HUES48 (cell line): Measurements from ENCODE around the gene RAB6B.

Source experiments
- H3K27ac ChIP-seq: one replicate; pipeline ENCODE4 v1.7.0; 2013; ENCODE audit warnings: low read depth, low read length, inconsistent platforms
- H3K27me3 ChIP-seq: 2 replicates; pipeline ENCODE4 v1.6.1; 2013; ENCODE audit warnings: mild to moderate bottlenecking, low read length; ENCODE audit not compliant: control insufficient read depth, insufficient read depth
- H3K36me3 ChIP-seq: 2 replicates; pipeline ENCODE4 v1.6.1; 2013; ENCODE audit warnings: low read length; ENCODE audit not compliant: control insufficient read depth, insufficient read depth
- H3K4me1 ChIP-seq: 2 replicates; pipeline ENCODE4 v1.6.1; 2013; ENCODE audit warnings: mild to moderate bottlenecking, low read length; ENCODE audit not compliant: control insufficient read depth, insufficient read depth
- H3K4me3 ChIP-seq: 2 replicates; pipeline ENCODE4 v1.5.1; 2013; ENCODE audit warnings: mild to moderate bottlenecking, low read depth, low read length
- H3K9ac ChIP-seq: 2 replicates; pipeline ENCODE4 v1.6.1; 2013; ENCODE audit warnings: mild to moderate bottlenecking, low read depth, low read length, moderate library complexity
- H3K9me3 ChIP-seq: 2 replicates; pipeline ENCODE4 v1.6.1; 2013; ENCODE audit warnings: low read length; ENCODE audit not compliant: control insufficient read depth, insufficient read depth

RAB6B gene

DNA sequence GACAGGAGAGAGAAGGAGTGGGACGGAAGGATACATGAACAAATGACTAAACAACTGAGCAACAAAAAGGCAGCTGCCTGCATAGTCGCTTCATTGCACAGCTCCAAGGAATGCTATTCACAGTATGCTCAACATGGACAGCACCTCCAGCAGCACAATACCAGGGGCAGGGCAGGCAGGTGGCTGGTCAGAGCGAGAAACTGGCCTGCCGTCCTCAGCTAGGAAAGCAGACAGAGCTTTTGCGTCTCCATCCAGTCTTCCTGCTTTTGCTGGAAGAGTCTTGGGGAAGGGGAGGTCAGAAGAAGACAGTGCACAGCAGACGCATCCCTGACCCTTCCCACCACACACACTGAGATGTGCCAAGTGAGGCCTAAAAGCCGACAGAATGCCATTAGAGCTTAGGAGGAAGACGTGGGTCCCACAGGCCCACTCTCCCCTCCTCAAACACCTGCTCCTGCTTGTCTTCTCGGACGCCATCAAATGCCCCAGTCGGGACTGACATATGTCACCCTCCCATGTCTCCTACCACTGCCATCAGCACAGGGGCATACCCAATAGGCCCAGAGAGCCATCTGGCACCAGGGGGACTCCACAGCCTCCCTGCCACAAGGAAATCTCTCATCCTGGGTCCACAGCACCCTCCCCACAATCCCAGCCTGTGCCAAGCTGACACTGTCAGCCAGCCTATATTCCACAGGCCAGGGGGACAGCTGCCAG, 3.9 kb downstream of the RAB6B start:
- Histone ChIP-seq H3K4me3 (no peak overlapping the region), H3K9me3 (no peaks in the 10 kb centered on the region), H3K27ac (no peak overlapping the region), H3K27me3 (peaks cover 30% of the 10 kb centered on the region), H3K9ac (no peak overlapping the region), H3K4me1 (peaks cover 18% of the 10 kb centered on the region), H3K36me3 (no peaks in the 10 kb centered on the region)

DNA sequence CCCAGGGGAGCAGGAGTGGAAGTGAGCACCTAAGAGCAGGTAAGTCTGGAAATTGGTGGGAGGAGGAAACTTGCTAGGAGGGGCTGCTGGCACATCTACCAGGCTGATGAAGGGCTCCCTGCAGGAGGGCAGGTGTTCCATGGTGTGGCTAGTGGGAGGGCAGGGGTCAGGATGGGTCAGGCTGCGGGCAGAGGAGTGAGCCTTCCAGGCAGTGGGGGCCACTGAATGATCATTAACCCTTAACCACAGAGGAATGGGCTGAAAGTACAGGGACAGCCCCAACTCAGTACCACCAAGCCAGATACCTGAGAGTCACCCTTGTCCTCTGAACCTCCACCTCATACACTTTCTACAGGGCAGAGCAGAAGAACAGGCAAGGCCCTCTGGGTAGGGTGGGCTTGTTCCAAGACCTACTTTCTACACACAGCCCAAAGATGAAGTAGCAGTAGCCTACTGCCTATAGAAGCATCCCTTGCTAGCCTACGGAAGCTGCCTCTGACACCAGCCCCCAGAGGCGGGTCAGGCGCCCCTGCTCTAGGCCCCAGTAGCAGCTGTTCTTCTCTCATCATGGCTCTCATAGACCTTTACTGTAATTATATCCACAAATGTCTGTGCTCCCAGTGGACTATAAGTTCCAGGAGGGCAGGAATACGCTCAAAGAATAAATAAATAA, 4.6 kb downstream of the RAB6B start:
- Histone ChIP-seq H3K27me3 (peaks cover 22% of the 10 kb centered on the region), H3K4me1 (peaks cover 14% of the 10 kb centered on the region), H3K4me3 (no peak overlapping the region), H3K27ac (no peak overlapping the region), H3K9ac (no peak overlapping the region), H3K9me3 (no peaks in the 10 kb centered on the region), H3K36me3 (no peaks in the 10 kb centered on the region)

DNA sequence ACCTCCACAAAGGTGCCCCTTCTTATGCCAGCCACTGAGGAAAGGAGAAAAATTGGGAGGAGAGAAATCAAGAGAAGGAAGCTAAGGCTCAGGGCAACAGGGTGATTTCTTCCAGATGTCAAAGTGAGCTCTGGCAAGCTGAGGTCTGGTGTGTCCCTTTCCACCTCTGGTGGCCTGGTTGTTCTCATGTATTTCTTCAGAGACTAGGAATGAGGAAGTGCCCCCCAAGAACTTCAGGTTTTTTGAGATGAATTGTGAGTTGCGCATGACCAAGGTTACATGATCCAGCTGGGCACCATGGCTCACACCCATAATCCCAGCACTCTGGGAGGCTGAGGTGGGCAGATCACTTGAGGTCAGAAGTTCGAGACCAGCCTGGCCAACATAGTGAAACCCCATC, 5.6 kb downstream of the RAB6B start:
- Histone ChIP-seq H3K9me3 (no peaks in the 10 kb centered on the region), H3K4me3 (no peak overlapping the region), H3K27ac (no peak overlapping the region), H3K4me1 (peaks cover 14% of the 10 kb centered on the region), H3K9ac (no peak overlapping the region), H3K27me3 (peaks cover 15% of the 10 kb centered on the region), H3K36me3 (no peaks in the 10 kb centered on the region)

DNA sequence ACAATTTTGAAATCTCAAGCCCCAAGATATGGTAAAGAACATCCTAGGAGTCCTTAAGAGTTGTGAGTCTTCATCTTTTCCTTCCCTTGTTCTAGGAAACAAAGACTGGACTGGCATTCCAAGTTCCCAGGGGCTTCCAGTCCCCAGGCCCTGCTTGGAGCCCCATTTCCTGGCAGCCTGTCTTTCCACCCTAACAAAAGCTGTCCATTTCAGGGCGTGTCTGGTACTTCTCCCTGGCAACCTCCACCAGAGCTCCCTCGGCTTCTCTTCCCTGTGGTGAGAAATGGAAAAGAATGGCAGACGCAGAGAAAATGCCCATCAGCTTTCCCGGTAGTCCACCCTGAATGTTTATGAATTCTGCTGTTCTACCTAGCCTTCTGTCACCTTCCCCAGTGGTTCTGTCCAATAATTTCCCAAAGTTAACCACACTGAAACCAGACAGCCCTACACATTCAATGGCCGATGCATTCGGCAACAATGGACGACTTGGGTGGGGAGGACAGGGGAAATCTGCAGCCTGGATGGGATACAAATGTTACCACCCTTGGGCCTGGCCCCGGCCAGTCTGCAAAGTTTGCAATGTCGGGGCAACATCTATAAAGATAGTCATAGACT, 6.8 kb downstream of the RAB6B start:
- Histone ChIP-seq H3K27ac (no peak overlapping the region), H3K4me3 (no peak overlapping the region), H3K27me3 (peaks cover 5% of the 10 kb centered on the region), H3K9ac (no peak overlapping the region), H3K9me3 (no peaks in the 10 kb centered on the region), H3K4me1 (peaks cover 10% of the 10 kb centered on the region), H3K36me3 (no peaks in the 10 kb centered on the region)

DNA sequence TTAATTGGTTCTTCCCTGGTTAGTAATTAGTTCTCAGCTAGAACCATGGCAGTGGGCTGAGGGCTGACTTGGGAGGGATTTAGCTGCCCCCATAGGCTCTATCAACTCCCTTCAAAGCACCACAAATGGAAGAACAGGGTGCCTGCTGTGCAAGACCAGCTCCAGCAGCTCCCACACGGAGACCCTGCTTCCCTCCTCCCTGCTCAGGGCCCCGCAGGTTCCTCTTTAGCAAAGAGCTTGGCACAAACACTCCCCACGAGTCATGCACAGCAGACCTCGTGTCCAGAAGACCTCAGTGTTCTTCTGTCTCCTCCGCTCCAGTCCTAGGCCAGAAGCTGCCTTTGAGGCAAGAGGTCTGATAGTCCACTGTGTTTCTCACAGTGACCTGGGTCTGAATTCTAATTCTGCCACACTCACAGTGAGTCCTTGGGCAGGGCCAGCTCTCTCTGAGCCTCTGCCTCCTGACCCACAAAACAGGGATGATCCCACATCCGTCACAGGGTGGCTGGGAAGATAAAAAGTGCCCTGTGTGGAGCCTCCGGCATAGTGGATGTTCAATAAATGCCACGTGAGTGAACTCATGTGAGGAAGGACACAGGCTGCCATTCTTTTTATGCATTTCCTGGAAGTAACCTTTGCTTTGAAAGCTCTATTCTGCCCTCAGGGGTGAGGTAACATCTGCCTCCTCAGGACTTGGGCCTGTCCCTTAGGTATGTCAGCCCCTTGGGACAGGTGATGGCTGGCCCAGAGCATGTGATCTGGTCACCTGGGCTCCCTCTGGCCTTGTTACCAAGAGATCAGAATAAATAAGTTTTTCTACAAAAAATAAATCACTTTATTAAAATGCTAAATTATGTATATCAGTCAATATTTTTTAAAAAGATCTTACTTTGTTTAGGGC, 7.6 kb downstream of the RAB6B start:
- Histone ChIP-seq H3K9ac (no peak overlapping the region), H3K4me3 (no peak overlapping the region), H3K27me3 (no peaks in the 10 kb centered on the region), H3K36me3 (no peaks in the 10 kb centered on the region), H3K9me3 (no peaks in the 10 kb centered on the region), H3K4me1 (peaks cover 7% of the 10 kb centered on the region; the same call in 1 of the 2 replicates), H3K27ac (no peak overlapping the region)

DNA sequence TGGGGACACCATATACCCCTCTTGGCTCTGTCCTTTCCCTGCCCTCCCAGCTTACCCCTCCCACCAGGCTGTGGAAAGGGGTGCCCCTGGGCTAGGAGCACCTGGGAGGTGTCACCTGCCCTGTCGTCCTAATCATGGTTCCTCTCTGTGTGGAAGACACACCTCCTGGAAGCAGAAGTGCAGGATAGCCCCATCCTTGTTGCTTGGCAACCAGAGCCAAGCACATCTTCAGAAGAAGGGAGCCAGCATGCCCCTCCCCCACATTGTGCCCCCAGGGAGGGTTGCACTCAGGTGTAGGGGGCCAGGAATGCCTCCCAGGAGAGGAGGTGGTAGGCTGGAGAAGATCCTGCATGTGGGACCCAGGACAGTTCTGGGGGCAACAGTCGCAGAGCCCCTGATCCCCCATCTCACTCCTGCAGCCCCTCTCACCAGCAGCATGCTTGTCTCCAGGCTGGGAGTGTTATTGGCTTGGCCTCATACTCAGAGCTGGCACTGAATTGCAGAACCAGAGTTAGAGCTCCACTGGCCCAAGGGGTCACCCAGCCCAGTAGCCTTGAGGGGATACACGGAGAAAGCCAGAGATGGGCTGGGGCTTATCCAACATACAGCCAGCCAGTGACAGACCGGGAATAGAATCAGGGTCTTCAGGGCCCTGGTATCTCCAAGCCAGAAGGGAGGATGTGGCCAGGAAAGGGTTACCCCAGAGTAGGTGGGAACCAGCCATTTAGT, 8.4 kb downstream of the RAB6B start:
- Histone ChIP-seq H3K27ac (no peak overlapping the region), H3K9me3 (no peaks in the 10 kb centered on the region), H3K27me3 (no peaks in the 10 kb centered on the region), H3K9ac (no peak overlapping the region), H3K4me1 (peaks cover 7% of the 10 kb centered on the region; the same call in 1 of the 2 replicates), H3K36me3 (no peaks in the 10 kb centered on the region), H3K4me3 (no peak overlapping the region)

DNA sequence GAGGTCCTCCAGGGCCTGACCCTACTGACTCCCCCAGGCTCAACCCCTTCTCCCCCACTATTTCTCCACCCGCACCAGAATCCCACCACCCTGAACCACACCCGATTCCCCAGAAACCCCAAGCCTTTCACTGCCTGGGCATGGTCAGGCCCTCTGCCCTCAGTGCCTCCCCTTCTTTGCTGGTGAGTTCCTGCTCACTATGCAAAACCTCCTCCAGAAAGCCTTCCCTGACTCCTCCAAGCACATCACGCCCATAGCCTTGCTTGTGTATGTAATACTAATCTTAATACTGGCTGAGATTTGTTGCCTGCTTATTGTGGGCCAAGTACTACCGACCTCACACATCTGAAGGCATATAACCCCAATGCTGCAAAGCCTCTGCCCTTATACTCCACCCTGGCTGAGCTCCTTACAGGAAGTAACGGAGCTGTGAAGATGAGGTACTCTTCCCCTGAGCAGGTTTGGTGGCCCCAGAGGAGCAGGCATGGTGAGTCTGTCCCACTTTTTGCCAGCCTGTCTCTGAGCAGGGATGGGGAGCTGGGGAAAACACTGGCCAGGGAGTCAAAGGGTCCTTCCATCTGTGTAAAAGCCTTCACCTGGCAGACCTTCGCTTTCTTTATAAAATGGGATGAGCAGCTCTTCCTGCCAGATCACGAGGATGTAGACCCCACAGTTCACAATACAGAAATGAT, 9.5 kb downstream of the RAB6B start:
- no peaks in the 10 kb centered on the region for H3K27me3 ChIP-seq
- H3K36me3 ChIP-seq: no peaks in the 10 kb centered on the region
- H3K9me3 ChIP-seq: no peaks in the 10 kb centered on the region
- H3K27ac ChIP-seq: no peak overlapping the region
- peaks cover 7% of the 10 kb centered on the region; the same call in 1 of the 2 replicates for H3K4me1 ChIP-seq
- no peak overlapping the region for H3K9ac ChIP-seq
- no peak overlapping the region for H3K4me3 ChIP-seq

DNA sequence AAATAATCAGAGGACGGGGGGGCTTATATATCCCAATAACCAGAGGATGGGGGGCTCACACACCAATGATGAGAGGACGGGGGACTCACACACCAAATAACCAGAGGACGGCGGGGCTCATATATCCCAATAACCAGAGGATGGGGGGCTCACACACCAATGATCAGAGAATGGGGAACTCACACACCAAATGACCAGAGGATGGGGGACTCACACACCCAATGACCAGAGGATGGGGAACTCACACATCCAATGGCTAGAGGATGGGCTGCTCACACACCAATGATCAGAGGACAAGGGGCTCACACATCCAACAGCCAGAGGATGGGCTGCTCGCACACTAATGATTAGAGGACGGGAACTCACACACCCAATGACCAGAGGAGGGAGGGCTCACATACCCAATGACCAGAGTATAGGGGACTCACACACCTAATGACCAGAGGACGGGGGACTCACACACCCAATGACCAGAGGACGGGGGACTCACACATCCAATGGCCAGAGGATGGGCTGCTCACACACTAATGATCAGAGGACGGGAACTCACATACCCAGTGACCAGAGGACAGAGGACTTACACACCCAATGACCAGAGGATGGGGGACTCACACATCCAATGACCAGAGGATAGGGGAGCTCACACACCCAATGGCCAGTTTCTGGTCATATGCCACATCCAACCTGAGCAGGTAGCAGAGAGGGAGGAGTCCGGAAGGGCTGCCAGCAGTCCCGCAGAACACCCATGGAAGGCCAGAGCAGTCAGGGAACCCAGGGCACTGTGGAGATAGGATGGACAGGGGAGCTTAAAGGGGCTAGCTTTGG, 10.6 kb downstream of the RAB6B start:
- no peak overlapping the region for H3K9ac ChIP-seq
- no peaks in the 10 kb centered on the region for H3K36me3 ChIP-seq
- H3K4me1 ChIP-seq: peaks cover 7% of the 10 kb centered on the region; the same call in 1 of the 2 replicates
- H3K27me3 ChIP-seq: no peaks in the 10 kb centered on the region
- no peak overlapping the region for H3K27ac ChIP-seq
- no peak overlapping the region for H3K4me3 ChIP-seq
- H3K9me3 ChIP-seq: no peaks in the 10 kb centered on the region

DNA sequence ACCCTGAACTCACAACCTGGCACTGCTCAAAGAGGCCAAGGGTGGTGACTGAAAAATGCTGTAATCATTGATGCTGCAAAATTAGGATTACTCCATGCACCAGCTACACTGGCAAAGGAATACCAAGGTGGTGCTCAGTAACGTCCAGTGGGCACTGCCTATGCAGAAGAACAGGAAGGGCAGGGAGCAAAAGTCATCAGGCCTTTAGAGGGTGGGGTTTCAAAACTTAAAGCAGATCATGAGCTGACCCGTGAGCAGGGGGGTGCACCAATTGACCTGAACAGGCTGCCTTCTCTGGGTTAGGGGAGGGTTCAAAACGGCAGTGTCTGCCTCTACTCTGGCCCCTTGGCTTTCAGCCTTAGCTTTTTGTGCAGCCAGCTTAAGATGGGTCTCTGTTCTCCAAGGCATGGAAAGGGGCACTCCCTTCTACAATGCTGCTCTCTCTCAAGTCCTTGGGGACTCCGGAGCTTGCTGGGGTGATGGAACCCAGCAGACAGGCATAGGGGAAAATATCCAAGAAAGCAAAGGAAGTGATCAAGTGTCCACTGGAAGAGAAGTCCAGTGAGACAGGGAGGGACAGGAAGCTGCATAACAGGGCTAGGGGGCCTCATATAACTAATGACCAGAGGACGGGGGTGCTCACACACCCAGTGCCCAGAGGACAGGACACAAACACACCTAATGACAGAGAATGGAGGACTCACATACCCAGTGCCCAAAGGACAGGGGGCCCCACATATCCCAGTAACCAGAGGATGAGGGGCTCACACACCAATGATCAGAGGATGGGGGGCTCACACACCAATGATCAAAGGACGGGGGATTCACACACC, 11.4 kb downstream of the RAB6B start:
- no peak overlapping the region for H3K4me3 ChIP-seq
- no peaks in the 10 kb centered on the region for H3K36me3 ChIP-seq
- no peaks in the 10 kb centered on the region for H3K9me3 ChIP-seq
- H3K27ac ChIP-seq: no peak overlapping the region
- H3K27me3 ChIP-seq: no peaks in the 10 kb centered on the region
- H3K9ac ChIP-seq: no peak overlapping the region
- H3K4me1 ChIP-seq: peaks cover 7% of the 10 kb centered on the region; the same call in 1 of the 2 replicates
